Measurements from ENCODE around the gene PHF5A.
"Not testable (repeated sequence)": the region's sequence is repeated elsewhere in the genome, so short reads cannot be mapped to it uniquely, and the experiment has no call there.

Gene PHF5A

DNA sequence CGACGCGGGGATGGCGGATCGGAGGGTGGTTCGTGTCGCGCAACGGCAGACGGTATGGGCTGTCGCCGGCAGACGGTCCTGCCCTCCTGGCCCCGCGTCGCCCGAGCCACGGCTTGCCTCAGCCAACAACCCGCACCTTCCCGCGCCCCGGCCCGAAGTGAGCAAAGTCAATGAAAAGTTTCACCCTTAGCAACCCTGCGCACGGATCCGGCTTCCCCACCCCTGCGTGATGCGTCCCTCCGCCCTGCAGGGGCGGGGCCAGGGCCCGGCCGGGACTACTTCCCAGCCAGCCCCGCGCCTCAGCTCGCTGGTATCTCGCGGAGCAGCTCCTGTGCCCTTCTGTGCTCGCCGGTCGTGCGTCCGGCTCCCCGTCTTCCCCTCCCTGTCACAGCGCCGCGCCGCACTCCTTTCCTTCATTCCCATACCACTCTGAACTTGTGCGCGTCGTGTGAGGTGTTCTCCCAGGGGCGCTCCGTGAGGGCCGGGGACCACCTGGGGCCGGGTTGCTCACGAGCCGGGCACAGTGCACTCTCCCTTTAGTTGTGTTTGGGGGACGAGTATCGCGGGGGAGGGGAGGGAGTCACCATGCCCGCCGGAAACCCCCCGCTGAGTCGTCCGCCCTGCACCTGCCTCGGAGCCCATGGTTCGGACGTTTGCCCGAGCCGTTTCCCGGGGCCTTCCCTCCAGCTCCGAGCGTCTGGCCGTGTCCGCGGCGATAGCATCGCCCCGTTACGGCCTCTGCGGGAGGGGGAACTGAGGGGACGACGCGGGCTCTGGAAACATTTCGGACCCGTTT lies 21.7 kb downstream of the PHF5A start, which contains the start of gene TOB2:
Gene TOB2, minus strand, starts transcription at position 163 of the 796 bp plus-strand sequence. CDS start 9,456 bp downstream, outside the sequence.
- FAIRE-seq = no peak

DNA sequence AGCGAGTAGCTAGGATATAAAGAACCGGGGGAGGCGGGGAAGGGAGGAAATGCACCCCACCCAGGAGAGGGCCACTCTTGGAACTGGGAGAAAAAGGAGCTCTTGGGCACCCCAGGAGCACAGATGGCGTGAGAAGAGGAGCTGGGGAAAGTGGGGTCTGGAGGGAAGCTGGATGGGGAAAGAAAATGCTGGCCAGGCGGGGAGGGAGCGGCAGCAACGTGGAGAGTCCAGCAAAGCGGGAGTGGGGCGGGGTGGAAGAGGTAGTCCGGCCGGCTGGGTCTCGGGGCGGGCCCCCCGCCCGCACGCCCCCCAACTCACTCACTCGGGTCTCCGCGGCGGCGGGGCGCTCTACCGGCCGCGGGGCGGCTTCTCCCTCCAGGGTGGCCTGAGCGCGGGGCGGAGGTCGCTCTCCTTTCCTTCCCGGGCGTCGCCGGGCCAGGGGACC lies 22.4 kb downstream of the PHF5A start:
- FAIRE-seq = no peak

DNA sequence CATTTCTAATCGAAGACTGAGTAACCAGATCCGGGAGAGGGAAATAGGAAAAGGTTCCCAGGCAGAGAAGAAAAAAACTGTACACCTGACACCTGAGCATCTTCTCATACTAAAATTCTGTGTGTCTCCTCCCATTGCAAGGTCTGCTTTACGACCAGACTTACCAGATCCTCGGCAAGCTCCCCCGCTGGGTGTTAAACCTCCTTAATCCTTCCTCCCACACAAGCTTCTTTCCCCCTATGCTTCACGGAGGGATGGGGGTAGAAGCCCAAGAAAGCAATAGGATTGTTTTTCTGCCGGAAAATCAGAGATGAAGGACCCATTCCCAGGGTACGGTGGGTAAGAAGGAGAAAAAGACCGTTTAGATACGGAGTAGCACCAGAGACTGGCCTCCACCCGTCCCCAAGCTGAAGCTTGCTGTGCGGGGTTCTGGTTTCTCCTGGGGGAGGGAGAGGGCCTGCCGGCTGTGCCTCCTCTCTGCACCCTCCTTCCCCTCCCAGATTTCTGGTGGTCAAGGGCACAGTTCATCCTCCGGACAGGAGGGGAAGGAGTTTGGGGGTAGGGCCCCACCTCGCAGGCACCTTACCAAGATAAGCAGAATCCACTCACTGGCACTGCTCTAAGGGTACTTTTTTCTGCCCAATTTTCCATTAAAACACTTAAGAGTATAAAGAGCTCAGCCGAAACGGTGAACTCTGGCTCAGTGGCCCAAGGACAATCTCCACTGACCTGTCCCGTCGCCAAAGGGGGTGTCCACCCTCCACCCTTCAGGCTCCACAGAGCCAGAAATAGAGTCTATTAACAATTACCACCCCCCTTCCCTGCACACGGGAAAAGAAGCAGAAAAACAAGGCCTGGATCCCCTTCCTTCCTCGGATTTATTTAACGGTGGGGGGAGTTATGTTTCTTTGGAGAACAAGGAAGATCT lies 23.1 kb downstream of the PHF5A start:
- no peak for FAIRE-seq

DNA sequence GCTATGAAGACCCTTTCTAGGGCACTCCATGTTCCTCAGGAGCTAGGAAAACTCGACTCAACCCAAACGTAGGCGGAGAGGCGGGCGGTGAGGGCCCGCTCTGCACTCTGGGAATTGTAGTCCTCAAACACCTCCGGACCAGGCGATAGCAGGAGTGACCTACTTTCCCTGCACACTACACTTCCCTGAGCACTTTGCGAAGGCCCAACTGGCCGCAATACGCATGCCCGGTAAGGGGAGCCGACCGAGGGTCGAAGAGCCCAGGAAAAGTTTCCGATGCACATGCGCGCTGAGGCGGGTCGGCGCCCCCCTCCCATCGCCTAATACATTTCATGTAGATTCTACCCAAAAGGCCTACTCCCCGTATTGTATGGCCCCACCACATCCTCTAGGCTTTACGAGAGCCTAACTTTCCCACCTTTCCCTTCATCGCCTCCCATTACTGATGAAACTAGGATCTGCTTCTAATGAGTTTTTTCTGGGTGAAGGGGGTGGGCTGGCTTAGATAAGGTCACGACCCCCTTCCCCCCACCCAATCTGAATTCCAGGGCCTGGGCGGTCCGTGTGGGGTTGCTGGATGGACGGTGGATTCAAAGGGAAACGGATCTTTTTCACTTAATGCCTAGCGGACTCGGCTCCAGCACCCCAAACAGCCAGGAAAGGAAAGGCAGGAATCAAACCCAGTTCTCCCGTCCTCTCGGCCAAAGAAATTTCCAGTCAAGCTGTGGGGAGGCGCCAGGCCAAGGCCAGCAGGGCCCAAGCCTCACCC lies 23.9 kb downstream of the PHF5A start:
- FAIRE-seq = peak; percentile 97

DNA sequence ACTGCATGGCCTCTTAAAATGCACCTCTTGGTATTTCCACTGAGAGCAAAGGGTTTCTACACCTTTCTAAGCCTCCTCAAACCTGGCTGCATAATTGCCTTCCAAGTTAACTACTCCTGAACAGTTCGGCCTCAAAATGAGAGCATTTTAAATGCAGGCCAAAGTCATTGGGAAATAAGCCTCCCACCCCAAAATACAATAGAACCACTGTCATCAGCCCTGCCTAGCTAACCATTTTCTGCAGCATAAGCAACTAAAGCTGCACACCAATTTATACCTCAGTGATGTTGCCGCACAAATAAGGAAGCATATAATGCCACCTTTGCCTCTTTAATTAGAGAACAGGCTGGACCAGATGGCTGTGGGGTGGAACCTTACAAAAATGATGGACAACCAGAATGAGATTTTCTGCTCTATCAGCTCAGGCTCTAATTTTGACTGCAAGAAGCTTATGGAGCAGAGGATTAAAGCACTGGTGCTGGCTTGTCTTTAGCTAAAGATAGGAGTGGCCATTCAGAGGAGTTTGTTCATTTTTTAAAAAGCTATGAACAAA lies 26.2 kb downstream of the PHF5A start:
- FAIRE-seq = no peak

DNA sequence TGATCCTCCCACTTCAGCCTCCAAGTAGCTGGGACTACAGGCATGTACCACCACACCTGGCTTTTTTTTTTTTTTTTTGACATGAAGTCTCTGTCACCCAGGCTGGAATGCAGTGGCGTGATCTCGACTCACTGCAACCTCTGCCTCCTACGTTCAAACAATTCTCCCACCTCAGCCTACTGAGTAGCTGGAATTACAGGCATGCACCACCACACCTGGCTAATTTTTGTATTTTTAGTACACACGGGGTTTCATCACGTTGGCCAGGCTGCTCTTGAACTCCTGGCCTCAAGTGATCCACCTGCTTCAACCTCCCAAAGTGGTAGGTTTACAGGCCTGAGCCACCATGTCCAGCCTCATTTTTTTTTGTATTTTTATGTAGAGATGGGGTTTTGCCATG lies 28.0 kb downstream of the PHF5A start:
- FAIRE-seq = not testable (repeated sequence)

DNA sequence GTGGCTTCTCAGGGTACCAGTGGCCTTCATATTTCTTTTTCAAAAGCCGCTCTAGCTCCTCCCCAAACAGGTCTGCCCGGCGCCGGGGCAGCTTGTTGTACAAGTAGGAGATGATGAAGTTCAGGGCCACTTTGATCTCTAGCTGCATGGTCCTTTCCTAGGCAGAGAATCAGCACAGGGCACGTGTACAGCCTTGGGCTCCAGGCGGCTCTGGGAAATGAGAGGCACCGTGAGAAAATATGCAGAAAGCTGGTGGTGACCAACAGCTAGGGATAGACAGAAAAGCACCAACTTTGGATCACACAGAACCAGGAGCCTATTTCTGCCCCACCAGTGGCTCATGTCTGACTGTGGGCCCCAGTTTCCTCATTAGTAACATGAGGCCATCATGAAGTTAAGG lies 31.3 kb downstream of the PHF5A start:
- FAIRE-seq = no peak

DNA sequence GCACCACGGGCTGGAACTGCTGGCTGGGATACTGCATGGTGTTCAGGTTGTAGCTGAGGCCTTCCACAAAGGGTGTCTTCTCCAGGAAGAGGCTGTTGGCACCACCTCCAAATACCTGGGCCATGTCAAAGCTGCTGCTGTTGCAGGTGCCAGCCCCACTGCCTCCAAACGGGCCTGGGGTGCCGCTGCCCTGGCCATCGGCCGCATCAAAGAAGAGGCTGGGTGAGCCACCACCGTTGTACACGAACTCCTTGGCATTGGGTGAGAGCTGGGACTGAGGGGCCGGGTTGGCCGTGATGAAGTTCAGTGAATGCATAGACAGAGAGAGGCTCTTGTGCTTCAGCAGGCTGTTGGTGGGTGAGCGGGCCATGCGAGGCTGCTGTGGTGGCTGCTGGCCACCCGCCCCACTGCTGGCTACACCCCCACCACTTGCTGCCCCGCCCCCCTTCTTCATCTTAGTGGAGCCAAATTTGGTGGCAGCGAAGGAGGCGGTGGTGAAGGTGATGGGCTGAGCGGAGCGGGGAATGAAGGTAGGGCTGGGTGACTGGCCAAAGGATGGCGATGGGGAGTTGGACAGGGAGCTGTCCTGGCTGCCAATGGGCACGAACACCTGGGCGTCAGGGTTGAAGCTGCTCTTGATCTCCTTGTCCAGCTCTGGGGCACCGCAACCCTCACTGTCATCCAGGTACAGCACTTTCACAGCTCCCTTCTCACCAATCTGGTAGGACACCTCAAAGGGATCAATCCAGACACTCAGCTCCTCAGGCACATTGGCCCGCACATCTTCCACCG lies 32.0 kb downstream of the PHF5A start:
- no peak for FAIRE-seq

DNA sequence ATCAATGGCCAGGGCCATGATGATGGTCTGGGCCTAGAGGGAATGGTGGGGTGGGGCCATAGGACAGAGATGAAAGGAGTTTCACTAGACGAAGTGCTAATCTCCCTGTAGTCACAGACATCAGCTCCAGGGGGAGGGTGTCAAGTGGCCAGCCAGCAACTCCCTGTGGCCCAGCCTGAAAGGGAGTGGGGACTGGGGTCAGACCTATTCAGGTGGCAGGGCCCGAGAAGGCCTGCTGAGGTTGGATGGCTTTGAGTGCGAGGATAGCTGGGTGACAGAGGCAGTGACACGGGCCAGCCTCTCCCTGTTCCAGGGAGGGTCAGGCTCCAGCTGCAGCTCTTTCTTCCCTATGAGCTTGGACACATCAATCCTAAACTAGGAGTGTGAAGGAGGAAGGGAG lies 32.9 kb downstream of the PHF5A start:
- no peak for FAIRE-seq

DNA sequence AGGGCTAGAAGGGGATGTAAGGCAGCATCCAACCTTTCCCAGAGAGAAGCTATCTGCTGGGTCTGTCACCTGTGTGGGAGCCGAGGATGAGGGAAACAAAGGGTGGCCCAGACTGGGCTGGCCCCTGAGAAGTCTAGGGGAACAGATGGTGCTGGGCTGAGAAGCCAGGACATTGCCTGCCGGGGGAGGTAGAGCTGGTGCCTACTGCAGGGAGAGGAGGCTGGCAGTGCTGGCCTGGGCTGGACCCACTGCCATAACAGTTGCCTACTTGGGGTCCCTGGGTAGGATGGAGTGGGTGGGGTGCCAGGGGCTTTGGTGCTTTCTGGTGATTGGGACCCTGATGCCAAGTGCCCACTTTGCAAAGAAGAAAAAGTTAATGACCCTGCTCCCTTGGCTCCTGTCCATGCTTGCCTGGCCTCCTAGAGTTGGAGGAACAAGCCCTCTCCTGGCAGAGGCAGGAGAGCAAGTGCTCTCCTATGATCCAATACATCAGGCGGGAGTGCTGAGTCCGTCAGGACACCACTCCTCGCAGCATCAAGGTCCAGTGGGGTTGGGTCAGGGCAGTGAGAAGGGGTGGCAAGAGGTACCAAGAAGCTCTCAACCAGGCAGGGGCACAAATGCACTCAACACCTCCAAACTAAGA lies 34.0 kb downstream of the PHF5A start:
- FAIRE-seq = not testable (repeated sequence)

DNA sequence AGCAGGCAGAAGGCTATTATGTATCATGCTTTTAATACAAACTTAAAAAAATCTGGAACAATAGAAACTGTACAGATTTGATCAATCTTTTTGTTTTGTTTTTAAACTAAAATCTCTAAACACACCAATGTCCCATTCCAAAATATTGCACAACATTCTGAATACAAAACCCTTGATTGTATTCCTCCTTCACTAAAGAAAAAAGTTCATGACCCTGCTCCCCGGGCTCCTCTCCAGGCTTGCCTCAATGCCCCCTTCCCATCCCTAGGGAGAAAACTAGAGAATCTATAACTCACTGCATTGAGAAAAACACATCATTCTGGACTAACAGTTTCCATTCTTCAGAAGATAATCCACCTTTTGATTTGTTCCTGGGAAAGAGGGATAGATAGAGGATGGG lies 35.0 kb downstream of the PHF5A start:
- not testable (repeated sequence) for FAIRE-seq

DNA sequence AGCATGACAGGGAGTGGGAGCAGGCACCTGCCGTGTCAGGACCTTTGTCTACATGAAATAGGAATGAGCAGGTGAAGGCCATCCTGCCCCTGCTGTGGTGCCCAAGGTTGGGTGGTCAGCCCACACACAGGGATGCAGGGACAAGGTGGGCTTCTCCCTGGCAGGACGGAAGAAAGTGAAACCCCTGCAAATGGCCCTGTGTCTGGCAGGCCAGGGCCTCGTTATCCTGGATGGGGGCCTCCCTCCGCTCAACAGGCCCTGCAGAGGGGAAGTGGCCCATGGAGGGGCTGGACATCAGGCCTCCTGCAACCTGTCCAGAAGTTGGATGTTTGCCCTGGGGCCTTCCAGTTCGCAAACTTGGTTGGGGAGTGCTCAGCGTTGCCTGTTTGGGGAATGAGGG lies 36.8 kb downstream of the PHF5A start:
- FAIRE-seq = no peak

DNA sequence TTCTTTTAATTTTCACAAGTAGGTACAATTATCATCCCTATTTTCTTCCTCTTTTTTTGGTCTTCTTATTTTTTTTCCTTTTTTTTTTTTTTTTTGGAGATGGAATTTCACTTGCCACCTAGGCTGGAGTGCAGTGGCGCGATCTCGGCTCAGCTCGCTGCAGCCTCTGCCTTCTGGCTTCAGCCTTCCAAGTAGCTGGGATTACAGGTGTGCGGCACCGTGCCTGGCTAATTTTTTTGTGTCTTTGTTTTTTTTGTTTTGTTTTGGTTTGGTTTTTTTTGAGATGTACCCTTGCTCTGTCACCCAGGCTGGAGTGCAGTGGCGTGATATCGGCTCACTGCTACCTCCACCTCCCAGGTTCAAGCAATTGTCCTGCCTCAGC lies 38.5 kb downstream of the PHF5A start:
- FAIRE-seq = no peak

DNA sequence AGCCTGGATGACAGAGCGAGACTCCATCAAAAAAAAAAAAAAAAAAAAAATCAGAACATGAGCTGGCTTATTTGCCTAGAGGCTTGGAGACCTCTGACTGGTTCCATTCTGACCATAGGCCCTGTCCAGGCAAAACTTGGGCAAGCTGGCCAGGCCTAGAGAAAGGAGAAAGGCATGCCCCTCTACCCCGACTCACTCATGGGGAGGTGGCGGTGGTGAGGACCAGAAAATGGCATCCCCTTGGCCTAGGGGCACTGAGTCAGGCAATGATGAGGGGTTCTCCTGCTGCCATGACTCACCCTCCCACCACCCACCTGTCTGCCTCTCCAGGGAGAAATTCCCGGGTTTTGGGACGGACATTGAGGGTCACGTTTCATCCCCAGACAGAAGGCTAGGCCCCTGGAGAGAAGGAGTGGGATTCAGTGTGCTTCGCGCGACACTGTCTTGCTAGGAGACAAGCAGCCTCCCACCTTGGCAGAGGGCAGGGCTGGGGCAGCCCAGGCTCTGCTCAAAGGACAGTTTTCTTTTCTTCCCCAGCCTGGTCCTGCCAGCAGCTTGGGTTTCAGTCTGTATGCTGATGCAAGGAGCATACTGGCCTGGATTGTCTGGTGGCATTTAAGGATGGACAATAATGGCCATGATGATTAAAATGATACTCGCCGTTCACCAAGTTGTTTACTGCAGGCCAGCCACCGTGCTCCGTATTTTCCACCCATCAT lies 39.1 kb downstream of the PHF5A start:
- no peak for FAIRE-seq

DNA sequence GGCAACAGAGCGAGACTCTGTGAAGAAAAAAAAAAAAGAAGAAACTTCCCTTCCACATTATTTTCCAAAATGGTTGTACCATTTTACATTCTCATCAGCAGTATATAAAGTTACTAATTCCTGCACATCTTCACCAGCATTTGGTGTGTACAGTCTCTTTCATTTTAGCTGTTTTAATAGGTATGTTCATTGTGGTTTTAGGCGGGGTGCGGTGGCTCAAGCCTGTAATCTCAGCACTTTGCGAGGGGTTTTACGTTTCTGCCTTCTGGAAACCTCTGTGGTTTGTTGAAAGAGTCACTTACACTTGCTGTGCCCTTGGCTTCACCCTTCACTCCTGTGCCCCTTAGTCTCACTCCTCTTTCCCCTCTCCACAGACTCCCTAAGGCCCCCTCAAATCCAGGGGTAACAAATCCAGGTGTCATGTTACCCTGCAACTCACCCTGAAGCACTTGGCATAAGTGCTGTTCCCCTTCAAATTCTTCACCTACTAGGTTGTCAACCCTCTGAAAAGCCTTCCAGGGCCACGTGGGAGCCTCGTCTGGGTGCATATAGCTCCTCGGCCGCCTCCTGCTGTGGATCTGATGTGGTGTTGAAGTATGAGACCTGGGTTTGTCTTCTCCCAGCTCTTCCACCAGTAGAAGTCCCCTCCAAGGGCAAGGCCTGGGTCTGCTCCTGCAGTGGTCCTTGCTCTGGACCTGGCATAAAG lies 42.7 kb downstream of the PHF5A start:
- FAIRE-seq = no peak

DNA sequence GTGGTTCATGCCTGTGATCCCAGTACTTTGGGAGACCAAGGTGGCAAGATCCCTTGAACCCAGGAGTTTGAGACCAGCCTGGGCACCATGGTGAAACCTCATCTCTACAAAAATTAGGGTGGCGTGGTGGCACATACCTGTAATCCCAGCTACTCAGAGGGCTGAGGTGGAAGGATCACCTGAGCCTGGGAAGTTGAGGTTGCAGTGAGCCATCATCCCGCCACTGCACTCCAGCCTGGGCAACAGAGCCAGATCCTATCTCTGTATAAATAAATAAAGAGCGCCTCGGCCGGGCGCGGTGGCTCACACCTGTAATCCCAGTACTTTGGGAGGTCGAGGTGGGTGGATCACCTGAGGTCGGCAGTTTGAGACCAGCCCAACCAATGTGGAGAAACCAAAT lies 49.8 kb downstream of the PHF5A start:
- FAIRE-seq = no peak

DNA sequence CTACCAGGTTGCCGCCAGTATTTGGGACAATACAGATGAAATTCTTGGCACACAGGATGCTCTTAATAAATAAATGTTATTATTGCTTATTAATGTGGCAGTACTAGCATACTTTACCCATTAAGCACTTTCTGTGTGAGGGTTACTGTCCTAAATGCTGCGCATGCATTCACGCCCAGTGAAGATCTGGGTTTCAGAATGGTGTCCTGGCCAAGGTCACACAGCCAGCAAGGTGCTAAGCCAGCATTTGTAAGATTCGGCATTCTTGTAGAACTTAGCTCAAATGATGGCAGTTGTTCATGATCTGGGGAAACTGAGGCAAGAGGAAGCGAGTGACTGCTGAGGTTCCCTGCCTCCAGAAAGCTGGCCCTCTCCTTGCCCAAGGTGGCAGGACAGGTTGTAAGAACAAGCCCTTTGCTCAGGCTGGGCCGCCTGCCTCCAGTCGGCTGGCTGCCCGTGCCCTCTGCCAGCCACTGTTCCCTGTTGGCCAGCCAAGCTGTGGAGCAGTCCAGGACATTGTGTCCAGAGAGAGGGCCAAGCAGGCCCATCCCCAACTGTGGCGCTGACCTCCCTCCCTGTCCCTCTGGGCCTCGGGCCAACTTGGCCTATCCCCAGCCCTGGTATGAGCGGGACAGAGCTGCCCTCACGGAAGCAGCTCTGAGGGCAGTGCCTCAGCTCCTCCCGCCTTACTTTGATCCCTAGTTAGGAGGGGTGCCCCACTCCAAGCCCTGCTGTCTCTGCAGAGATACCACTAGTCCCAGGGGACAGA lies 50.7 kb downstream of the PHF5A start:
- FAIRE-seq = no peak

DNA sequence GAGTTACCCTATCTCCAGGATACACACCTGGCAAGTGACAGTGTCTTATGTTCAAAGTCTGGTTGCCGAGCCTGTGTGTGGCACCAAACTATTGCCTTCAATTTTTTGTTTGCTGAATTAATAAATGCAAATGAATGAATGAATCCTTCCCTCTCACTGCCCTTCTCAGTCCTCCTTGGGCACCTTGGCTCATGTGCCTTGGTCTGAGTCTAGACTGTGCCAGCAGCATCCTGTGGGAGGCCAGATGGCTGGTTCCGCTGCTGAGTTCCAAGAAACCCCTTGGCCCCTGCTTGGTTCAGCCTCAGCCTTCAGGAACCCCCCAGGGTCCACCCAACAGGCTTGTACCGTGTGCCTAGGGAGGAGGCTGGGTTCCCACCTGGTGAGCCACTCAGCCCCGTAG lies 52.9 kb downstream of the PHF5A start:
- no peak for FAIRE-seq

All from A204.1 (cell line).